Stomach (tissue), 4 donors: ENCODE measurements around the gene PCED1B.

Experiments
- POLR2A ChIP-seq, 4 donors: fragments of 450-650 bp; IDR thresholded peaks; one replicate each; pipeline ENCODE4 v1.6.1; 2016; ENCODE audit warnings: antibody characterized with exemption in 4 of 4, control low read depth in 2 of 4, mild to moderate bottlenecking in 1 of 4, moderate library complexity in 1 of 4
- POLR2AphosphoS5 ChIP-seq, 3 donors: sonication (generic); formaldehyde crosslinking; IDR thresholded peaks; one replicate each; pipeline ENCODE4 v1.6.1; 2016; ENCODE audit warnings: antibody characterized with exemption in 3 of 3
- TF ChIP-seq, protein P1 (sequence below), 7 experiments: fragments of 450-650 bp in 4 of 7; fragments of 200-600 bp in 3 of 7; sonication (generic) in 3 of 7; IDR thresholded peaks; one replicate each; pipeline ENCODE4 v1.5.1; 2016 to 2019; ENCODE audit warnings: antibody characterized with exemption in 7 of 7, control low read depth in 2 of 7, mild to moderate bottlenecking in 1 of 7

GRCh38 chr12:47244835-47245234 is 165.4 kb downstream of the PCED1B start:
- no peak for TF ChIP-seq POLR2AphosphoS5 (IDR thresholded peaks at IDR 0.05)
- TF ChIP-seq, protein P1, sequence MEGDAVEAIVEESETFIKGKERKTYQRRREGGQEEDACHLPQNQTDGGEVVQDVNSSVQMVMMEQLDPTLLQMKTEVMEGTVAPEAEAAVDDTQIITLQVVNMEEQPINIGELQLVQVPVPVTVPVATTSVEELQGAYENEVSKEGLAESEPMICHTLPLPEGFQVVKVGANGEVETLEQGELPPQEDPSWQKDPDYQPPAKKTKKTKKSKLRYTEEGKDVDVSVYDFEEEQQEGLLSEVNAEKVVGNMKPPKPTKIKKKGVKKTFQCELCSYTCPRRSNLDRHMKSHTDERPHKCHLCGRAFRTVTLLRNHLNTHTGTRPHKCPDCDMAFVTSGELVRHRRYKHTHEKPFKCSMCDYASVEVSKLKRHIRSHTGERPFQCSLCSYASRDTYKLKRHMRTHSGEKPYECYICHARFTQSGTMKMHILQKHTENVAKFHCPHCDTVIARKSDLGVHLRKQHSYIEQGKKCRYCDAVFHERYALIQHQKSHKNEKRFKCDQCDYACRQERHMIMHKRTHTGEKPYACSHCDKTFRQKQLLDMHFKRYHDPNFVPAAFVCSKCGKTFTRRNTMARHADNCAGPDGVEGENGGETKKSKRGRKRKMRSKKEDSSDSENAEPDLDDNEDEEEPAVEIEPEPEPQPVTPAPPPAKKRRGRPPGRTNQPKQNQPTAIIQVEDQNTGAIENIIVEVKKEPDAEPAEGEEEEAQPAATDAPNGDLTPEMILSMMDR (IDR thresholded peaks at IDR 0.05) = no peak
- TF ChIP-seq POLR2A (IDR thresholded peaks at IDR 0.05) = no peak
